Upper lobe of right lung (tissue), 1 donor: Measurements from ENCODE around the gene KIAA1755. TPM values are rescaled to one million over a fixed set of nuclear protein-coding genes. Genes with fewer than 3 reads are reported as not detected.
"Not testable (repeated sequence)": the region's sequence is repeated elsewhere in the genome, so short reads cannot be mapped to it uniquely, and the experiment has no call there.

Experiments used
- ATAC-seq: fragments of 200-7000 bp; cut with Tn5 transposase; one replicate; pipeline ENCODE4 v1.9.1; 2020; ENCODE audit warnings: mild to moderate bottlenecking, moderate library complexity
- DNase-seq: peaks from one replicate; pipeline ENCODE4 v3.0.0-alpha.2; 2020
- H3K27ac ChIP-seq: fragments of 200-600 bp; one replicate; pipeline ENCODE4 v1.8.0; 2022
- H3K27me3 ChIP-seq: fragments of 200-600 bp; one replicate; pipeline ENCODE4 v1.8.0; 2022; ENCODE audit warnings: mild to moderate bottlenecking
- H3K36me3 ChIP-seq: fragments of 200-600 bp; one replicate; pipeline ENCODE4 v1.8.0; 2022
- H3K4me1 ChIP-seq: fragments of 200-600 bp; one replicate; pipeline ENCODE4 v1.8.0; 2022
- H3K4me3 ChIP-seq: fragments of 200-600 bp; one replicate; pipeline ENCODE4 v1.8.0; 2022; ENCODE audit warnings: mild to moderate bottlenecking
- H3K9me3 ChIP-seq: fragments of 200-600 bp; one replicate; pipeline ENCODE4 v1.8.0; 2022
- CTCF ChIP-seq: fragments of 200-600 bp; IDR thresholded peaks from one replicate; pipeline ENCODE4 v1.8.0; 2022; ENCODE audit warnings: antibody characterized with exemption
- intact Hi-C: fragments of 100-400 bp; cut with DNase I; formaldehyde crosslinking; loops from one replicate; pipeline ENCODE4 v1.11.0; 2022
- total RNA-seq: library from RNA; stranded (reverse); fragmentation: NEBNext Ultra II Directional; extraction: Animal tissue kit (Norgen Biotek cat#: 25700); gene quantifications from one replicate; pipeline ENCODE4 v1.2.1, GENCODE V29; 2021
- donor health status: DM: no; HTN: yes; CAD: no; lungs with severe emphysema.

KIAA1755 gene
- total RNA-seq, 1 donor from 2014 or later: 2.3 TPM

GRCh38 chr20:38281176-38281915 is 20.8 kb upstream of the KIAA1755 start:
- DNase-seq, H3K4me1 ChIP-seq, intact Hi-C loops, H3K36me3 ChIP-seq, ATAC-seq, H3K4me3 ChIP-seq, H3K9me3 ChIP-seq, H3K27me3 ChIP-seq, H3K27ac ChIP-seq: not testable (repeated sequence)
- TF ChIP-seq CTCF: peak; percentile 13

GRCh38 chr20:38278763-38279162 is 18.2 kb upstream of the KIAA1755 start:
- Histone ChIP-seq H3K36me3 (no peaks in the 10 kb centered on the region), H3K4me3 (no peak overlapping the region), H3K4me1 (no peaks in the 10 kb centered on the region), H3K9me3 (no peaks in the 10 kb centered on the region), H3K27me3 (no peaks in the 10 kb centered on the region), H3K27ac (no peak overlapping the region)
- ATAC-seq (no peak), DNase-seq (no peak)
- no peak for TF ChIP-seq CTCF
- intact Hi-C loops: no loop called here

- Histone ChIP-seq H3K9me3 (no peaks in the 10 kb centered on the region), H3K27me3 (no peaks in the 10 kb centered on the region), H3K4me1 (no peaks in the 10 kb centered on the region), H3K36me3 (no peaks in the 10 kb centered on the region), H3K27ac (no peak overlapping the region), H3K4me3 (no peak overlapping the region)
- TF ChIP-seq CTCF: no peak
- intact Hi-C loops: no loop called here
- ATAC-seq: no peak
- DNase-seq: no peak
Observed at GRCh38 chr20:38278131-38278530, 17.6 kb upstream of the KIAA1755 start.

- intact Hi-C loops: no loop called here
- no peaks in the 10 kb centered on the region for H3K36me3 ChIP-seq
- no peaks in the 10 kb centered on the region for H3K4me1 ChIP-seq
- no peaks in the 10 kb centered on the region for H3K27me3 ChIP-seq
- TF ChIP-seq CTCF: no peak
- no peak overlapping the region for H3K4me3 ChIP-seq
- no peaks in the 10 kb centered on the region for H3K9me3 ChIP-seq
- ATAC-seq (no peak), DNase-seq (no peak)
- H3K27ac ChIP-seq: no peak overlapping the region
Observed at GRCh38 chr20:38277691-38278090, 17.2 kb upstream of the KIAA1755 start.

GRCh38 chr20:38277285-38277684 is 16.8 kb upstream of the KIAA1755 start:
- intact Hi-C loops: no loop called here
- no peak for DNase-seq
- H3K36me3 ChIP-seq: no peaks in the 10 kb centered on the region
- no peak for TF ChIP-seq CTCF
- H3K27ac ChIP-seq: no peak overlapping the region
- ATAC-seq: no peak
- H3K27me3 ChIP-seq: no peaks in the 10 kb centered on the region
- no peaks in the 10 kb centered on the region for H3K4me1 ChIP-seq
- H3K9me3 ChIP-seq: no peaks in the 10 kb centered on the region
- no peak overlapping the region for H3K4me3 ChIP-seq
